SK-N-SH treated with all-trans-retinoic acid at 6 μM for 48 hours (cell line): ENCODE measurements around the gene OVOL3.

Source experiments
- ARNTL ChIP-seq: fragments of 450-650 bp; formaldehyde crosslinking; IDR thresholded peaks from 2 replicates; pipeline ENCODE4 v1.5.0; 2020; ENCODE audit warnings: low read depth, mild to moderate bottlenecking, moderate library complexity, borderline replicate concordance
- CREB5 ChIP-seq: fragments of 250-450 bp; sonication (Bioruptor Pico); IDR thresholded peaks from 2 replicates; pipeline ENCODE4 v1.5.1; 2020; ENCODE audit warnings: low read depth, mild to moderate bottlenecking, moderate library complexity
- CSRNP3 ChIP-seq: fragments of 250-450 bp; sonication (Bioruptor Pico); IDR thresholded peaks from 2 replicates; pipeline ENCODE4 v1.5.1; 2021; ENCODE audit warnings: mild to moderate bottlenecking, moderate library complexity
- ESRRG ChIP-seq: fragments of 250-450 bp; sonication (Bioruptor Pico); IDR thresholded peaks from 2 replicates; pipeline ENCODE4 v1.6.1; 2021; ENCODE audit warnings: mild to moderate bottlenecking
- PATZ1 ChIP-seq: fragments of 250-450 bp; sonication (Bioruptor Pico); IDR thresholded peaks from 2 replicates; pipeline ENCODE4 v1.8.0; 2020; ENCODE audit warnings: mild to moderate bottlenecking, moderate library complexity, borderline replicate concordance
- TCF4 ChIP-seq: fragments of 250-450 bp; sonication (Bioruptor Pico); IDR thresholded peaks from 2 replicates; pipeline ENCODE4 v1.8.0; 2021; ENCODE audit warnings: mild to moderate bottlenecking, moderate library complexity, borderline replicate concordance
- TSHZ2 ChIP-seq: fragments of 250-450 bp; sonication (Bioruptor Pico); IDR thresholded peaks from 2 replicates; pipeline ENCODE4 v1.5.0; 2020; ENCODE audit warnings: mild to moderate bottlenecking, moderate library complexity
- ZFP3 ChIP-seq: fragments of 250-450 bp; sonication (Bioruptor Pico); IDR thresholded peaks from 2 replicates; pipeline ENCODE4 v1.5.0; 2020; ENCODE audit warnings: mild to moderate bottlenecking, moderate library complexity
- ZNF565 ChIP-seq: fragments of 450-650 bp; formaldehyde crosslinking; conservative IDR thresholded peaks from 2 replicates; pipeline ENCODE4 v1.5.0; 2020; ENCODE audit warnings: low read depth, mild to moderate bottlenecking, moderate library complexity

- TF ChIP-seq TCF4: no peak
- TF ChIP-seq PATZ1 (CRISPR knock-in tag): no peak
- no peak for TF ChIP-seq ZFP3 (CRISPR knock-in tag)
- TF ChIP-seq ESRRG (CRISPR knock-in tag): no peak
- TF ChIP-seq TSHZ2 (CRISPR knock-in tag): no peak
- TF ChIP-seq CSRNP3 (CRISPR knock-in tag): no peak
- TF ChIP-seq ARNTL: no peak
- no peak for TF ChIP-seq CREB5 (CRISPR knock-in tag)
- TF ChIP-seq ZNF565 (CRISPR knock-in tag): no peak
Observed at GRCh38 chr19:36073121-36073876, 37.6 kb upstream of the OVOL3 start.
